HG02884 (cell line): ENCODE data around the gene FRMPD1.
"Not testable (repeated sequence)": the region's sequence is repeated elsewhere in the genome, so short reads cannot be mapped to it uniquely, and the experiment has no call there.

Source experiments
- ATAC-seq: cut with Tn5 transposase; IDR thresholded peaks from one replicate; pipeline ENCODE4 v1.9.1; 2021; ENCODE audit warnings: mild to moderate bottlenecking, moderate library complexity; ENCODE audit not compliant: unreplicated experiment

The FRMPD1 gene, protein sequence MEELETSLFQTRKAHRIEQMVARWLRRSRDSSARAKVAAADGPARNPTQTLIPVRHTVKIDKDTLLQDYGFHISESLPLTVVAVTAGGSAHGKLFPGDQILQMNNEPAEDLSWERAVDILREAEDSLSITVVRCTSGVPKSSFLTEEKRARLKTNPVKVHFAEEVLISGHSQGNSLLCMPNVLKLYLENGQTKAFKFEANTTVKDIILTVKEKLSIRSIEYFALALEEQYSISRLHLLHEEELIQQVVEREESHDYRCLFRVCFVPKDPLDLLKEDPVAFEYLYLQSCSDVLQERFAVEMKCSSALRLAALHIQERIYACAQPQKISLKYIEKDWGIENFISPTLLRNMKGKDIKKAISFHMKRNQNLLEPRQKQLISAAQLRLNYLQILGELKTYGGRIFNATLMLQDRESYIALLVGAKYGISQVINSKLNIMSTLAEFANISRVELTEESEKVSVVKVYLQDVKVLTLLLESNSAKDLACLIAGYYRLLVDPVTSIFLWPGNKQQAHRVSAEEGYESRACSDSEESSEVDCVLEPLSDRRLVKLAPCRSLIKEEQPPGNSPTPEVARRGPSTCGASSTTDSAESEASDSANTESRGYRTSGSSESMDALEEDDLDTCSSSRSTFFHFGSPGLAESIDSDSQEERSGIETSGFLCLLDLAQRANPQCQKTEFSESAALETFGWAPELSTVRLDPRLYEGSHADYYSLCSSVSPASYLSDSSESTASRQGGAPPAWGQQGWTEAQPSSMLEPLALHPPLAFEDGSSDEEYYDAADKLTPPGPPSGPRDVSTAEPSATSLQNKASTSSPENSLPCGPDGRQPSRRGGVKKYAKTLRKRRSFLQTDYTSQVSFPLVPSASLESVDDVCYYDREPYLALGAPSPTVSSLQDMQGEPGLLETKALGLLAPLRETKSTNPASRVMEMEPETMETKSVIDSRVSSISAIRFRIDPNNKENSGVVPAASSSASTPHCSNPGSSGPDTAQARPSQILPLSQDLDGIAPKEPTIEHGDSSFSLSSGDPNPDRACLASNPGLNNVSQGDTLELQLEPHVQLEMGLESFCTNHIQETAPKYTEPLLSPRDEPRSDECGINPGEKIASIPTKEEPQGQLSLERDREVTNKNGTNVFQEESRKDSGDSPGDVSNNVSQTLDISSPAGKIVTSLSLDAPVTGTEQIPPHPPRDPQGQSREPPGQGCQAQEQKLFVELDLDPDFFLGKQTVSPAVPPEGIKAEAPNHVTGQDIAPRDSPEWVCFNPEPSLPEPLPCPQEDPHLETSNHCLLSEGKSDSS (N-terminal part only)

DNA sequence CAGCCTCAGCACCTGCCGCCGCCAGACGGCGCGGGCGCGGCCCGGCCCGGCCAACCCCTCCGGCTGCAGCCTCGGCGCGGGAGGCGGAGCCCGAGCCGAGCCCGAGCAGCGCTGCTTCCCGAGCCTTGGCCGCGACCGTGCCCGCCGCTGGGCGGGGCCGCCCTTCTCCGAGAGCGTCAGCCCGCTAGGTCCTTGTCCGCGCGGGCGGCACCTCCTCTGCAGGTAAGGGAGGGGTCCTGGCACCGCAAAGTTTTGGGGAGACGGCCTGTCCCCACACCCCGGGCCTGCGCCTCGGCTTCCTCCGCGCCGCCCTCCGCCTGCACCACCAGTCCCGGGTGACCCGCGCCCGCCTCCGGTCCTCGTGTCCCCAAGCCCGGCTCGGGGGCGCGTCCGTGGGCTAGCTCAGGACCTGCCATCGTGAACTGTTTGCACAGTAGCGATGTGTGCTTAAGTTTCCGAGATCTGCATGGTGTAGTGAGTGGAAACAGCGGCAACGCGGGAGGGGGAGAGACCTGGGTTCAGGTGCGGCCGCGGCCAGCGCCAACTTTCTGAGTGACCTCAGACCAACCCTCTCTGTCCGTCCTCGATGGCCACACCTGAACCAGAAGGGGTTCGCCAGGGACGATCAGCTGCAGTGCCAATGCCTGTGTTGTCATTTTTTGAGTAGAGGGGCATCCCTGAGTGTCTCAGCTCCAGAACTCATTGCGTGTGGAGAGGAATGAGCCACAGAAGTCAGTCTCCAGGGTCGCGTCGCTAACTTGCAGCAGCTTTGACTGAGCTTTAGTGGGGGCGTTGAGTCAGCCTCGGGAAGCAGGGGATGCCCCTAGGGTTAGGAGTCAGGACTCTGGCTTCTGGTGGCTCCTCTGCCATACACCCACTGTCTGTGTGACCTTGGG lies at the start of gene FRMPD1:
TSS of gene FRMPD1 (plus strand) at position 82 of the 896 bp plus-strand sequence. CDS start 41,688 bp downstream, outside the sequence.
- peak; percentile 80 for ATAC-seq

DNA sequence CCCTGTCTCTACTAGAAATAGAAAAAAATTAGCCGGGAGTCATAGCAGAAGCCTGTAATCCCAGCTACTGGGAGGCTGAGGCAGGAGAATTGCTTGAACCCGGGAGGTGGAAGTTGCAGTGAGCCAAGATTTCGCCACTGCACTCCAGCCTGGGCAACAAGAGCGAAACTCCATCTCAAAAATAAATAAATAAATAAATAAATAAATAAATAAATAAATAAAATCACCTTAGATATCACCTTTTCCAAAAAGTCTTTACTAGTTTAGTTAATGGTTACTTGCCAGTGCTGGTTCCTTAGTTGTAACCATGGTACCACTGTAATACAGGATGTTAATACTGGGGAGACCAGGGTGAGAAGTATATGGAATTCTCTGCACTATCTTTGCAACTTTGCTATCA lies 48.7 kb upstream of the FRMPD1 start:
- not testable (repeated sequence) for ATAC-seq

DNA sequence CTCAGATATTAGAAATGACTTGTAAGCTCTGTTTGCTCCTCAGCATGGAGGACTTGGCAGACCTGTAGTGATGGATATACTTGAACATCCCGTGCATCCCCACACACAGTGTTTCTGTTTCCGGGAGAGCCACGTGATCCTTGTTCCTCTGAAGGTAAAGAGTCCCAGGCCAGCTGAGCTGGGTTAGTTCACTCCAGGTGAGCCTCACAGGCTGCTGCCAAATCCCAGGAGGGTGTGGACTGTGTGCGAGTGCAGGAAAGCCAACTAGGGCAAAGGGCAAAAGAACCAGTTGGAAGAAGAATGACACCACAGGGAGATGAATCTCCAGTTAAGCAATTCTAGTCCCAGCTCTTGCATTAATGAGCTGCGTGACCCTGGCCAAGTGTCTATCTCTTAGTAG lies 47.9 kb upstream of the FRMPD1 start:
- ATAC-seq, result no peak

DNA sequence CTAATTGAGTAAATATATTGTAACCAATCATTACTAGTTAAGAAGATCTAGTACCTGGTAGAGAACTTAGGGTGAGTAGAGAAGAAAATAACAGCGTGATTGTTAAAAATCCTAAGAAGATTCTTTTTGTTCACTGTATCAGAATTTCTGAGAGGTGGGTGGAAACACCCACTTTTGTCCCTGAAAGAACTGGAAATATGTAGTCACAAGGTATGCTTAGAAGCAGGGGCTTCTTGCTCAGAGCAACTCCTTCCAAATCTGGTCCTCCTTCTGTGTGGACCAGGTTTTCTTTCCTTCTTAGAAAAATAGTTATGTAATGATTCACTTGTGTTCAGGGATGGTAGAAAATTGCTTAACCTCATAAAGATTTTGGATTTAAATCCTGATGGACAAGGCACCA lies 46.5 kb upstream of the FRMPD1 start:
- no peak for ATAC-seq

DNA sequence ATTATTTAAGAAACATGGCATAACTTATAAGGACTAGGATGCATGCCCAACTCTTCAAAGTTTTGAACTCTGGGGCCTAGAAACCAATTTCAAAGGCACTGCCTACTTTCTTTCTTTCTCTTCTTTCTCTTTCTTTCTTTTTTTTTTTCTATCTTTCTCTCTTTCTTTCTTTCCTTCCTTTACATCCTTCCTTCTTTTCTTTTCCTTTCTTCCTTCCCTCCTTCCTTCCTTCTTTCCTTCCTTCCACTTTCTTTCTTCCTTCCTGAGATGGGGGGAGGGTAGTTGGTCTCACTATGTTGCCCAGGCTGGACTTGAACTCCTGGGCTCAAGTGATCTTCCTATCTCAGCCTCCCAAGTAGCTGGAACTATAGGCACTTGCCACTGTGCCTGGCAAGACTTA lies 42.5 kb upstream of the FRMPD1 start:
- no peak for ATAC-seq

DNA sequence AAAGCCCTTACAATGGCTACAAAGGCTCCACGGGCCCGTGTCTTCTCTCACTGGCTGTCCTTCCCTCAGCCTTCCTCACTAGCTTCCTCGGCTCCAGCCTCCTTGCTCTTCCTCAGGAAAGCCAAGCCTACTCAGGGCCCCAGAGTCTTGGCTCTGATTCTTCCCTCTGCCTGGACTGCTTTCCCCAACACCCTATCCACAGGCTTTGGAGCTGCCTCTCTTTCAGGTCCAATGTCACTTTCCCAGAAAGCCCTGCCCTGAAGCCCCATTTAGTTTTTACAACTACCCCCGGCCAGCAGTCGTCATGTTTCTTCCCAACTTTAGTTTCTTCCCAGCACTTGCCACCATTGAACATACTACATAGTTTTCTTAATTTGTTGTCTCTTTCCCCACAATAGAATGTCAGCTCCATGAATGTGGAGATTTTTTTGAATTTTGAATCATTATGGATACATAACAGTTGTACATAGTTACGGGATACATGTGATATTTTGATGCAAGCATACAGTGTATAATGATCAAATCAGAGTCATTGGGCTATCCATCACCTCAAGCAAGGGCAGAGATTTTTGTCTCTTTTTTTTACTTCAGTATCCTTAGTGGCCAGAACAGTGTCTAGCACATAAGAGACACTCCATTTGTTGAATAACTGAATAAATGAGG lies 40.9 kb upstream of the FRMPD1 start:
- ATAC-seq, result no peak

DNA sequence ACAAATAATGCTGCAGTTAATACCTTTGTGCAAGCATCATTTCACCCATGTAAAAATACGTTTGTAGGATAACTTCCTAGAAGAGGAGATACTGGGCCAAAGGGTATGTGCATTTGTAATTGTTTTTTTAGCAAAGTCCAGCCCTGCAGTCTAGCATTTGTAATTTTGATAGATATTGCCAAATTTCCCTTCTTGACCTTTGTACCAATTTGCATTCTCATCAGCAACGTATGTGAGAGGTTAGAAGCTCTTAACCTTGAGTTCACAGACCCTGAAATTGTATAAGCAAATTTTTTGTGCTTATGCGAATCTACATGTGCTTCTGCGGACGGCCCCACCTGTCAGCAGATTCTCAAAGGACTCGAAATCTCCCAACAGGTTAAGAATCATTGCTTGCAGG lies 39.7 kb upstream of the FRMPD1 start:
- no peak for ATAC-seq

DNA sequence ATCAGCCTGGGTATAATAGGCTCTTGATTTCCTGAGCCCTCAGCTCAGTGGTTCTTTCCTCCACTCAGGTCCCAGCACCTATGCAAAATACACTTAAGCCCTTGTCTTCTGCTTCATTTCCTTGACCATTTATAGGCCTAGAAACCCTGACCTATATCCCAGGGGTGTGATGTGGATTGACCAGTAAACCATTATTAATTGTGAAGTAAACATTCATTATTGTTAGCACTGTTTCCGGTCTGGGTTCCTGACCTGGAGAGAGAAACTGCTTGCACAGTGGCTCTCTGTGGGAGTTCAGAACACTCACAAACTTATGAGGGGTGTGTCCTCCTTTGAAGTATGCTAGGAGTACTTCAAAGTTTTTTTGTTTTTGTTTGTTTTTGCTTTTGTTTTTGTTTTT lies 38.8 kb upstream of the FRMPD1 start:
- no peak for ATAC-seq

DNA sequence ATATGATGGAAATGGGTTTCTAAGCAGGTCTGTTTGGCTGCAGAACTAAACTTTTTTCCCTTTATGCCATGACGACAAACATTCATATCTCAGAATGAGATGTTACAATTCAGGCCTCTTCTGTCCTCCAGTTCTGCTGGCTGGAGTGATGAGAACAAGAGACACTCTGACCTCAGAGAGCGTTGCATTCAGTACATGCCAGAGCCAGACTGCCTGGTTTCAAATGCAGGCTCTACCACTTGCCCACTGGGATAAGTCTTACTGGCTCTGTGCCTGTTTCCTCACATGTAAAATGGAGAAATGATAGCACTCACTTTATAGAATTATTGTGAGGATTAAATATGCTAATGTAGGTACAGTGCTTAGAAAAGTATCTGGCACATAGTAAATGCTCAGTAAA lies 33.6 kb upstream of the FRMPD1 start:
- no peak for ATAC-seq

DNA sequence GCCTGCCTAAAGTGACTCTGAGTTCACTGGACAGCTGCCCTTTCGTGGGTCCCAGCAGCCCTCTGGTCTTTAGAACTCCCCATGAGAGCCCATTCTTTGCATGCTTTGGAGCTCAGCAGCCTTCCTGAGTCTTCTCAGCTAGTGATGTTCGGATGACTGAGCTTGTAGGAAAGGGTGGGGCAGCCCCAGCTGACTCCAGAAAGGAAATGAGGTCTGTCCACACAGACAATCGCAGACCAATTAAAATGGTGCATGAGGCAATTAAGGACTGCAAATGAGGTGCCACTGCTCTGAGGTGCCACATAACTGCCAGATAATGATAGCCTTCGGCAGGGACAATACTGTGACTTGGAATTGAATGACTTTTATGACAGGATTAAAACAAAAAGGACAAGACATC lies 32.9 kb upstream of the FRMPD1 start:
- no peak for ATAC-seq

DNA sequence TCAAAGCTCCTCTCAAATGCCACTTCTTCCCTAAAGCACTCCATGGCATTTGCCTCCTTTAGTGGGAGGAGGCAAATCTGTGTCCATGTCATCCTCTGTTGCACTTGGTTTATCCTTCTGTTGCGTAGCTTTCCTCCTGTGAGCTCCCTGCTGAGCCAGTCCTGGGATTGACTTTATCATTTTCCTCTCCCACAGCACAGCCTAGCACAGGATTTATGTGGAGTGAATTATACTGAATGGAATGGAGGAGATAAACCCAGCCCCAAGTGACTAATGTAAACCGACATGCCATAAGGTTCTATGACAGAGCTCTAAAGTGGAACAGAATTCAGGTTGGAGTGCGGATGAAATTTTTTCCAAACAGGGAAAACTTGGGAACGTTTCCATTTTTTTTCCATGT lies 31.9 kb upstream of the FRMPD1 start:
- ATAC-seq, result no peak

DNA sequence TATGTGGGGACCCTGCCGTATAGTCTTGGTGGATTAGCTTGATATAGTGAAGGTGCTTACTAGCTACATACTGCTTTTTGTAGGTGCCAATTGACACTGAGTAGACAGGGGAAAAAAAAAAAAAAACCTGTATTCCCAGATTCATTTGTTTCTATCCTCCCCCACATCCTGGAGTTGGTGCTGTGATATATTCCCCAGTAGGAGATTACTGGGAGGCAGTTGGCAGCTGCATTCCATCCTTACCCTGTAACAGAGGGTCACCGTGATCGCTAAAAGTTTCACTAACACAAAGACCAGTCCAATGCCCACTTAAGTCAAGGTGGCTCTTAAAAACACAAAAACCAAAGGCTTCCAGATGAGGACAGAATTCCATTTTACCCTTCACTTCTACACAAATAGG lies 30.9 kb upstream of the FRMPD1 start:
- no peak for ATAC-seq

DNA sequence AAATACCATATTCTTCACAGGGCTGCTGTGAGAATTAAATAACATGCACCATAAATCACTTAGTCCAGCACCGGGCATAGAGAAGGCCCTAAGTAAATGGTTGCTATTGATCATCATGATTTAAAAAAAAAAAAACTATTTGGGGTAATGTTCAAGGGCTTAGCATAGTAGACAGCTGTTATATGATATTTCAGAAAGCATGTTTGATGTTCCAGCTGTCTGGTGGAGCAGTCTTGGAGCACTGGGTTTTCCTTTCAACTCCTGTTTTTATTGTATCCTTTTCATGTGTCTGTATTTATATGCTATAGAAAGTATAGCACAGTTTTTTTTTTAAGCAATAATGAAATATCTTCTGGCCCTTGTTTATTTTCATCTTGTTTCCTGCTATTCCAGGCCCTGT lies 30.4 kb upstream of the FRMPD1 start:
- no peak for ATAC-seq

DNA sequence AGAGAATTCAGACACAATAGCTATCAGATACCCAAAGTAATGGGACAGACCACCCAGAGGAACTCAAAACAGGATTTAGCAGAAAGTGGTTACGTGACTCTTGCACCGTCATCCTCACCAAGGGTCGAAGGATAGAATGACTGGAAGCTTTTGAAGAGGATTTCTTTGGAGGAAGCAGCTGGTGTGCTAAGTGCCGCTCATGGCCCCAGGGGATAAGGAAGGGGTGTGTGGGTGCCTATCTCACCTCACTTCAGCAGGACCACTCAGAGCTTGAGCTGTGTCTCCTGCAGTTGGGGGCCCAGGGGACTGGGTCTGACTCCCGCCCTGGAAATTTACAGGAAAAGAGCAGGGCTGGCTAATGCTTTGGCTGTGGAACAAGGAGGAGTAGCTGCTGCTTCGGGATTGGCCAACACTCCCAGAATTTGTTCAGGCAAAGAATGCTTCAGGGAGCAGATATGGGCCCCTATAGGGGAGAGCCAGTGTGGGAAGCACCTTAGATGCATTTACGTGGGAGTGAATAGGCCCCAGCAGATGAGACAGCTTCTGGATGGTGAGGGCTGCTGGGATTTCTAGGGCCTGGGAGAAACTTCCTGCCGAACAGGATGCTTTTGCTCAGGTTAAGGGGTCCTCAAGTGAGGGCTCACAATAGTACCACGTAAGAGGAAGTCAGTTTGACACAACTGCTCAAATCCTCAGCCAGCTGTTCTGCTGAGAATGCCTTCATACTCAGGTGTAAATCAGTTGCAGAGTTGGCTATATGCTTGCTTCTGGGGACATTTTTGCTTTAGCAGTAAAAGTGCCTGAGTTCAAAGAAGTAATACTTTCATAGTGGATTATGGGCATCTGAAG lies 29.3 kb upstream of the FRMPD1 start:
- no peak for ATAC-seq

DNA sequence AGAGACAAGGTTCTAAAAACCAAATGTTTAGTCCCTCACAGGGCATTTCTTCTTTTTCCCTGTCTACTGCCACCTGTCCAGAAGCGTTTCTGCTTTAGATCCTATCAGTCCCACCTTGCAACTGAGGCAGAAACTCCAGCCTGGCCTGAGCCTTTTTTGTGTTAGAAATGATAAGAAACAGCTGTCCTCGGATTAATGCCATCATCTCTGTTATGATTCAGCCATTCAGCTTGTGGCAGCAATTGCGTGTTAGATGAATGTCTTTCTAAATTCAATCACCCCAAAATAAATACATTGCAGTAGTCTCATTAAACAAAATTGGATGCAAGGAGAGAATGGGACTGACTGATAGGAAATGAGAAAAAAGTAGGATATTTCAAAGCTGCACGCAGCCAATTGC lies 28.3 kb upstream of the FRMPD1 start:
- no peak for ATAC-seq

DNA sequence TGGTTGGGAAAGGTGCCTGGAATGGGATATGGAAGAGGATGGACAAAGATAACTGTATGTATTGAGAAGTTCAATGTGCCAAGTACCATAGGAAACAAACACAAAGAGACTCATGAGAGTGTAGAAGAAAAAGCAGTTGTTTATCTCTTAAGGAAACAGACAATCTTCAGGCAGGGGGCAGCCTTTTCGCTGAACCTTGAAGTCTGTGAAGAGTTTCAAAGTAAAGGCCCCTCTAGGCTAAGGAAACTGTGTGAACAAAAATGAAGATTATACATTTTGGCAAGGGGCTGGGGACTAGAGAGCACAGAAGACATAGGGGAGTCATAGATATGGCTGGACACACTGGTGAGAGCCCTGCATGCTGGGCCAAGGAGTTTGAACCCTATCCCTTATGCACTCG lies 27.5 kb upstream of the FRMPD1 start:
- no peak for ATAC-seq

DNA sequence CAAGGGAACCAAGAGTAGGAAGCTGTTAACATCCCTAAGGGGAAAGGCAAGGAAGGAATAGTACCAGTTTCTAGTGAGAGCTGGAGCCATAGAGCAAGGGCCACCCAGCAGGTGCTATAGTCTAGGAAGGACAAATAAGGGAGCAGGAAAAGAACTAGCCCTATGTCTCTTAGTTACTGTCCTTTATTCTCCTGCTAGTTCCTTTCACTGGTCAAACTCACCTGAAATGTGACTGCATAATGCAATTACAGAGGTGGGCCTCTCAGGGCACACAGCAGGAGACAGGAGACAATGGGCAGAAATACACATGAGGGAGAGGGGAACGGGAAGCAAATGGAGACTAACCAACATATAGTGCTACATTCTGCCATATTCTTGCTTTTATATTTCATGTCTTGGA lies 26.7 kb upstream of the FRMPD1 start:
- ATAC-seq, result no peak

DNA sequence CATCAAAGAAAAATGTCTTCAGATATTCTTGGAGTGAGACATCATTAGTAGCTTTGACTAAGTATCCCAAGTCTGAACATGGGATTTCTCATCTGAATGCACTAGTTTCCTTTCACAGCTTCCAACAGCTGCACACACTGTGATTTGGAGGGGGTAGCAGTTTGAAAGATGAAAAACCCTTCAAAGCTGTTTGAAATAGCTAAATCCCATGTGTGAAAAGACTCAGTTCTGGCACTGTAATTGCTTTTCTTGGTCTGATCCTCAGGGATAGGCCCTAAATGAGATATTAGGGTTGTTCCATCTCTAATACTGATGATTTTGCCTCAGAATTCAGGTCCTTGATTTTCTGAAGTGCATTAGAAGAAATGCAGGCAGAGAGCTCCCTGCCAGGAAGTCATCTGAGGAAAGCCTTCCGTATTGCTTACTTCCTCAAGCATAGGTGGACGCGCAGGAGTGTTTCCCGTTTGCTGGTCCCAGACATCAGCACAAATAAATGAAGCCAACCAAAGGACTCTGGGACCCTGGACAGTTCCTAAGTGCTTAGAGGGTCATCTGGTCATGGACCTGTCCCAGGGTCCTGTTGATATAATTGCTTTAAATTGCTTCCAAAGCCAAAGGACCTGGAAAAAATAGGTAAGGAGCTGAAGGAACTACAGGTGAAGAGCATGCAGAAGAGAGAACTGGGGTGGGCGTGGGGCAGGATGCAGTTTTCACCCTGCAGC lies 25.6 kb upstream of the FRMPD1 start:
- no peak for ATAC-seq
